RWPE2 (cell line): ENCODE measurements around the gene DOCK9.

Experiments
- ATAC-seq: fragments of 200-7000 bp; cut with Tn5 transposase; 3 replicates; pipeline ENCODE4 v1.9.1; 2021; ENCODE audit warnings: low read depth
- DNase-seq: peaks from one replicate; pipeline ENCODE4 v3.0.0-alpha.2; 2020; ENCODE audit warnings: low spot score
- H3K27ac ChIP-seq: fragments of 450-650 bp; 2 replicates; pipeline ENCODE4 v1.5.1; 2017; ENCODE audit warnings: mild to moderate bottlenecking; ENCODE audit not compliant: poor library complexity, severe bottlenecking
- H3K27me3 ChIP-seq: fragments of 250-450 bp; sonication (Bioruptor Pico); 2 replicates; pipeline ENCODE4 v1.5.1; 2021; ENCODE audit warnings: mild to moderate bottlenecking, moderate library complexity; ENCODE audit not compliant: insufficient read depth, poor library complexity, severe bottlenecking
- H3K36me3 ChIP-seq: fragments of 250-450 bp; sonication (Bioruptor Pico); 2 replicates; pipeline ENCODE4 v1.5.1; 2020; ENCODE audit warnings: low read depth, mild to moderate bottlenecking, moderate library complexity
- H3K4me1 ChIP-seq: fragments of 250-450 bp; sonication (Bioruptor Pico); 2 replicates; pipeline ENCODE4 v1.5.1; 2021; ENCODE audit warnings: mild to moderate bottlenecking, moderate library complexity; ENCODE audit not compliant: insufficient read depth, poor library complexity, severe bottlenecking
- H3K4me3 ChIP-seq: fragments of 250-450 bp; sonication (Bioruptor Pico); 2 replicates; pipeline ENCODE4 v1.5.1; 2021; ENCODE audit warnings: mild to moderate bottlenecking, moderate library complexity; ENCODE audit not compliant: severe bottlenecking
- H3K9me3 ChIP-seq: fragments of 250-450 bp; sonication (Bioruptor Pico); 2 replicates; pipeline ENCODE4 v1.5.1; 2021; ENCODE audit warnings: mild to moderate bottlenecking, moderate library complexity; ENCODE audit not compliant: severe bottlenecking
- CTCF ChIP-seq: fragments of 450-650 bp; IDR thresholded peaks from one replicate; pipeline ENCODE4 v1.5.1; 2017; ENCODE audit warnings: mild to moderate bottlenecking, moderate library complexity; ENCODE audit not compliant: poor library complexity, severe bottlenecking

DOCK9 gene

GRCh38 chr13:98781905-98782304, 196.0 kb downstream of the DOCK9 start:
- no peaks in the 10 kb centered on the region for H3K9me3 ChIP-seq
- TF ChIP-seq CTCF, result no peak
- H3K27me3 ChIP-seq, result no peaks in the 10 kb centered on the region
- no peak for DNase-seq
- H3K36me3 ChIP-seq, result no peaks in the 10 kb centered on the region
- no peaks in the 10 kb centered on the region for H3K4me1 ChIP-seq
- ATAC-seq, result no peak
- H3K27ac ChIP-seq, result no peak overlapping the region
- H3K4me3 ChIP-seq, result no peak overlapping the region

- TF ChIP-seq CTCF, result no peak
- Histone ChIP-seq H3K27me3 (no peaks in the 10 kb centered on the region), H3K27ac (no peak overlapping the region), H3K36me3 (no peaks in the 10 kb centered on the region), H3K4me3 (no peak overlapping the region), H3K4me1 (no peaks in the 10 kb centered on the region), H3K9me3 (no peaks in the 10 kb centered on the region)
- DNase-seq (no peak), ATAC-seq (no peak)
These were observed 196.4 kb downstream of the DOCK9 start for GRCh38 chr13:98781470-98781869.

DNA sequence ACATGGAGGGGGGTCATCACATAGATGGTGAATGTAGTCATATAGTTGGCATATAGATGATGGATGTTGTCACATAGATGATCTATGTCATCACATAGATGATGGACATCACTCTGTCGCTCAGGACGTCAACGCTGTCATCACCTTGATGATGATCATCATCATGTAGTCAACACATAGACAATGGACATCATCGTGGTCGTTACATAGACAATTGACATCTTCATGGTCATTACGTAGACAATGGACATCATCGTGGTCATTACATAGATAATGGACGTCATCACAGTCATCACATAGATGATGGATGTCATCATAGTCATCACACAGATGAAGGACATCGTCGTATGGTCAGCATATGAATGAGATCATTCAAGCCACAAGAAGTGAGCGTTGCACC, 196.8 kb downstream of the DOCK9 start:
- ATAC-seq (no peak), DNase-seq (no peak)
- no peaks in the 10 kb centered on the region for H3K27me3 ChIP-seq
- H3K36me3 ChIP-seq, result no peaks in the 10 kb centered on the region
- H3K27ac ChIP-seq, result no peak overlapping the region
- H3K4me1 ChIP-seq, result no peaks in the 10 kb centered on the region
- H3K9me3 ChIP-seq, result no peaks in the 10 kb centered on the region
- no peak for TF ChIP-seq CTCF
- no peak overlapping the region for H3K4me3 ChIP-seq

DNA sequence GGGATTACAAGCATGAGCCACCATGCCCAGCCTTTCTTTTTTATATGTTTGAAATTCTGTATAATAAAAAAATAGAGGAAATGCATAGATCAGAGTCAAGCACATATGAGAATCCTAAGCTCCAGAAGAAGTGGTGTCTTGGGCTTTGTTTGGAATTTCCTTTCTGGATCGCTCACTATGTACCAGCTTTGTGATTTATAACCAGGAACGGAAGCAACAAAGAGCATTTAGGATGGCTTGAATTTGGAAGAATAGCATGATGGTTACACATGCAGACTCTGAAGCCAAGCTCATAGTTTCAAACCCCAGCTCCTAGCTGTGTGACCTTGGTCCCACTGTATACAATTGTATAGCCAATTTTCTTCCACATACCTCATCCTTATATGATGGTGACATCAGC, 197.4 kb downstream of the DOCK9 start:
- no peaks in the 10 kb centered on the region for H3K4me1 ChIP-seq
- TF ChIP-seq CTCF, result no peak
- H3K27ac ChIP-seq, result no peak overlapping the region
- no peak overlapping the region for H3K4me3 ChIP-seq
- H3K36me3 ChIP-seq, result no peaks in the 10 kb centered on the region
- no peak for DNase-seq
- ATAC-seq, result no peak
- no peaks in the 10 kb centered on the region for H3K9me3 ChIP-seq
- no peaks in the 10 kb centered on the region for H3K27me3 ChIP-seq

DNA sequence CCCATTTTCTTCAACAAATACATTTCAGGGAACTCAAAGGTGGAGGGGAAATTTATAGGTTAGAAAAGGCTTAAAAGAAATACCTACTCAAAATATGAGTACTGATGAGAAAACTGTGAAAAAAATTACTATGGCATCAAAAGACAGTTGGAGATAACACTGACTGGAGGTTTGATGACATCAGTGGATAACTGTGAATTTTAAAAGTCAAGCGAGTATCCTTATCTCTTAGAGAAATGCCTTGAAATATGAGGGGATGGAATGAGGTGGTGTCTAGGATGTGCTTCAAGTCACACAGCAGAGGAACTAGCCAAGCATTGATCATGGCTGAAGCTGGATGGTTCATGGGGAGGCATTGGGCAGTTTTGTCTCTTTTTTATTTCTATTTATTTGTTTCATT, 198.2 kb downstream of the DOCK9 start:
- H3K9me3 ChIP-seq, result no peaks in the 10 kb centered on the region
- no peaks in the 10 kb centered on the region for H3K36me3 ChIP-seq
- no peak for TF ChIP-seq CTCF
- no peaks in the 10 kb centered on the region for H3K27me3 ChIP-seq
- H3K4me3 ChIP-seq, result no peak overlapping the region
- no peak for ATAC-seq
- no peak for DNase-seq
- H3K27ac ChIP-seq, result no peak overlapping the region
- no peaks in the 10 kb centered on the region for H3K4me1 ChIP-seq
